GM23338 (cell line): ENCODE measurements around the gene PDE4B. TPM values are rescaled to one million over a fixed set of nuclear protein-coding genes. Genes with fewer than 3 reads are reported as not detected.

ENCODE experiments used
- ATAC-seq: fragments of 200-7000 bp; cut with Tn5 transposase; 3 replicates; pipeline ENCODE4 v1.9.1; 2020
- DNase-seq: peaks from one replicate; pipeline ENCODE4 v3.0.0-alpha.2; 2015; ENCODE audit warnings: low spot score
- H2AFZ ChIP-seq: fragments of 200-600 bp; sonication (generic); 2 replicates; pipeline ENCODE4 v1.8.0; 2016; ENCODE audit warnings: antibody characterized with exemption, mild to moderate bottlenecking, moderate library complexity
- H3F3A ChIP-seq: fragments of 200-600 bp; sonication (generic); replicated peaks from 2 replicates; pipeline ENCODE4 v1.8.0; 2017; ENCODE audit warnings: antibody characterized with exemption, mixed run types, low read depth
- H3K27ac ChIP-seq: fragments of 200-600 bp; sonication (generic); 2 replicates; pipeline ENCODE4 v1.6.1; 2016; ENCODE audit warnings: low read depth
- H3K27me3 ChIP-seq: fragments of 200-600 bp; sonication (generic); 2 replicates; pipeline ENCODE4 v1.8.0; 2016; ENCODE audit warnings: mild to moderate bottlenecking, mixed run types, moderate library complexity; ENCODE audit not compliant: insufficient read depth
- H3K36me3 ChIP-seq: fragments of 200-600 bp; sonication (generic); 2 replicates; pipeline ENCODE4 v1.8.0; 2016; ENCODE audit warnings: mild to moderate bottlenecking; ENCODE audit not compliant: insufficient read depth
- H3K4me1 ChIP-seq: fragments of 200-600 bp; sonication (generic); 2 replicates; pipeline ENCODE4 v1.8.0; 2016; ENCODE audit warnings: mild to moderate bottlenecking, moderate library complexity; ENCODE audit not compliant: insufficient read depth
- H3K4me2 ChIP-seq: fragments of 200-600 bp; sonication (generic); 2 replicates; pipeline ENCODE4 v1.7.1; 2017; ENCODE audit warnings: mixed run types
- H3K4me3 ChIP-seq: fragments of 200-600 bp; sonication (generic); 2 replicates; pipeline ENCODE4 v1.6.1; 2016; ENCODE audit warnings: mixed run types
- H3K79me2 ChIP-seq: fragments of 200-600 bp; sonication (generic); replicated peaks from 2 replicates; pipeline ENCODE4 v1.8.0; 2017; ENCODE audit warnings: mild to moderate bottlenecking; ENCODE audit not compliant: insufficient read depth
- H3K9me2 ChIP-seq: fragments of 200-600 bp; sonication (generic); 2 replicates; pipeline ENCODE4 v1.8.0; 2017; ENCODE audit not compliant: insufficient read depth
- H4K20me1 ChIP-seq: fragments of 200-600 bp; sonication (generic); replicated peaks from 2 replicates; pipeline ENCODE4 v1.8.0; 2017; ENCODE audit warnings: mild to moderate bottlenecking; ENCODE audit not compliant: insufficient read depth
- H3K27ac Mint-ChIP-seq: 2 replicates; pipeline ENCODE4 v1.8.0; 2020; ENCODE audit warnings: inconsistent platforms, mild to moderate bottlenecking, moderate library complexity, mixed read lengths
- H3K27me3 Mint-ChIP-seq: 3 replicates; pipeline ENCODE4 v1.8.0; 2022; ENCODE audit warnings: low read depth, mild to moderate bottlenecking, moderate library complexity, mixed read lengths, inconsistent platforms; ENCODE audit not compliant: insufficient read depth, poor library complexity
- H3K36me3 Mint-ChIP-seq: 3 replicates; pipeline ENCODE4 v1.8.0; 2021; ENCODE audit warnings: low read depth, mild to moderate bottlenecking, inconsistent platforms, moderate library complexity, mixed read lengths
- H3K4me1 Mint-ChIP-seq: 3 replicates; pipeline ENCODE4 v1.8.0; 2020; ENCODE audit warnings: mild to moderate bottlenecking, inconsistent platforms, mixed read lengths
- H3K4me3 Mint-ChIP-seq: 3 replicates; pipeline ENCODE4 v1.8.0; 2021; ENCODE audit warnings: moderate library complexity, mild to moderate bottlenecking, inconsistent platforms, mixed read lengths
- H3K9me3 Mint-ChIP-seq: 3 replicates; pipeline ENCODE4 v1.8.0; 2020; ENCODE audit warnings: moderate library complexity, mild to moderate bottlenecking, inconsistent platforms, mixed read lengths
- JUNB ChIP-seq: IDR thresholded peaks from one replicate; pipeline ENCODE4 v1.6.1; 2016; ENCODE audit warnings: antibody characterized with exemption; ENCODE audit not compliant: unreplicated experiment
- NANOG ChIP-seq: IDR thresholded peaks from 2 replicates; pipeline ENCODE4 v1.6.1; 2016; ENCODE audit warnings: antibody characterized with exemption, borderline replicate concordance
- STAT1 ChIP-seq: IDR thresholded peaks from one replicate; pipeline ENCODE4 v1.6.1; 2016; ENCODE audit warnings: antibody characterized with exemption; ENCODE audit not compliant: unreplicated experiment
- ZNF114 ChIP-seq: fragments of 250-450 bp; sonication (Bioruptor Pico); IDR thresholded peaks from 2 replicates; pipeline ENCODE4 v1.5.0; 2020; ENCODE audit warnings: mild to moderate bottlenecking, moderate library complexity
- ZNF331 ChIP-seq: fragments of 250-450 bp; sonication (Bioruptor Pico); IDR thresholded peaks from 2 replicates; pipeline ENCODE4 v1.5.0; 2020; ENCODE audit warnings: low read depth, mild to moderate bottlenecking, moderate library complexity
- polyA plus RNA-seq: library from polyadenylated mRNA; unstranded; fragments of >200 nt; fragmentation: Nextera tagmentation; extraction: Ambion mirVana; gene quantifications from 2 replicates; pipeline ENCODE4 v1.2.1, GENCODE V29; 2016
- total RNA-seq: library from RNA; depleted of rRNA; stranded (reverse); fragments of >200 nt; shearing (Covaris generic); gene quantifications from 2 replicates; pipeline ENCODE4 v1.2.3, GENCODE V29; 2014
- TF ChIP-seq, protein P1 (sequence below): fragments of 250-450 bp; sonication (Bioruptor Pico); IDR thresholded peaks from 2 replicates; pipeline ENCODE4 v1.5.0; 2020; ENCODE audit warnings: mild to moderate bottlenecking, moderate library complexity

Gene PDE4B
- total and polyA plus RNA-seq, 2 experiments from 2014 or later: 14.0 to 25.6 TPM

DNA sequence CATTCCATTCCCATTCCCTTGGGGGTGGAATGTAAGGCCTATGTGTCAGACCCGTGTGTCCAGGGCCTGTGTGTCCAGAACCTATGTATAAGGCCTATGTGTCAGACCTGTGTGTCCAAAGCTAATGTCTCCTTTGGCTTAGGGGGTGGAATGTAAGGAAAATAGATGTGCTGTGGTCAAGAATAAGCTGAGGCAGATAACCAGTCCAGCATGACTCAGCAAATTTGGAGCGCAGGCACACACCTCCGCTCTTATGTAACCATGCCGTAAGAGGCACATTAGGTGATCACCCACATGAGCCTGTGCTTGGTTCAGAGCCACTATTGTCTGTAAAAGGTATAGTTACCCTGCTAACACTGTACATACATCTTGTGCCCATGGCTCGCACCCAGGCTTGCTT is 590.5 kb downstream of the PDE4B start (continued):
- TF ChIP-seq, protein P1, sequence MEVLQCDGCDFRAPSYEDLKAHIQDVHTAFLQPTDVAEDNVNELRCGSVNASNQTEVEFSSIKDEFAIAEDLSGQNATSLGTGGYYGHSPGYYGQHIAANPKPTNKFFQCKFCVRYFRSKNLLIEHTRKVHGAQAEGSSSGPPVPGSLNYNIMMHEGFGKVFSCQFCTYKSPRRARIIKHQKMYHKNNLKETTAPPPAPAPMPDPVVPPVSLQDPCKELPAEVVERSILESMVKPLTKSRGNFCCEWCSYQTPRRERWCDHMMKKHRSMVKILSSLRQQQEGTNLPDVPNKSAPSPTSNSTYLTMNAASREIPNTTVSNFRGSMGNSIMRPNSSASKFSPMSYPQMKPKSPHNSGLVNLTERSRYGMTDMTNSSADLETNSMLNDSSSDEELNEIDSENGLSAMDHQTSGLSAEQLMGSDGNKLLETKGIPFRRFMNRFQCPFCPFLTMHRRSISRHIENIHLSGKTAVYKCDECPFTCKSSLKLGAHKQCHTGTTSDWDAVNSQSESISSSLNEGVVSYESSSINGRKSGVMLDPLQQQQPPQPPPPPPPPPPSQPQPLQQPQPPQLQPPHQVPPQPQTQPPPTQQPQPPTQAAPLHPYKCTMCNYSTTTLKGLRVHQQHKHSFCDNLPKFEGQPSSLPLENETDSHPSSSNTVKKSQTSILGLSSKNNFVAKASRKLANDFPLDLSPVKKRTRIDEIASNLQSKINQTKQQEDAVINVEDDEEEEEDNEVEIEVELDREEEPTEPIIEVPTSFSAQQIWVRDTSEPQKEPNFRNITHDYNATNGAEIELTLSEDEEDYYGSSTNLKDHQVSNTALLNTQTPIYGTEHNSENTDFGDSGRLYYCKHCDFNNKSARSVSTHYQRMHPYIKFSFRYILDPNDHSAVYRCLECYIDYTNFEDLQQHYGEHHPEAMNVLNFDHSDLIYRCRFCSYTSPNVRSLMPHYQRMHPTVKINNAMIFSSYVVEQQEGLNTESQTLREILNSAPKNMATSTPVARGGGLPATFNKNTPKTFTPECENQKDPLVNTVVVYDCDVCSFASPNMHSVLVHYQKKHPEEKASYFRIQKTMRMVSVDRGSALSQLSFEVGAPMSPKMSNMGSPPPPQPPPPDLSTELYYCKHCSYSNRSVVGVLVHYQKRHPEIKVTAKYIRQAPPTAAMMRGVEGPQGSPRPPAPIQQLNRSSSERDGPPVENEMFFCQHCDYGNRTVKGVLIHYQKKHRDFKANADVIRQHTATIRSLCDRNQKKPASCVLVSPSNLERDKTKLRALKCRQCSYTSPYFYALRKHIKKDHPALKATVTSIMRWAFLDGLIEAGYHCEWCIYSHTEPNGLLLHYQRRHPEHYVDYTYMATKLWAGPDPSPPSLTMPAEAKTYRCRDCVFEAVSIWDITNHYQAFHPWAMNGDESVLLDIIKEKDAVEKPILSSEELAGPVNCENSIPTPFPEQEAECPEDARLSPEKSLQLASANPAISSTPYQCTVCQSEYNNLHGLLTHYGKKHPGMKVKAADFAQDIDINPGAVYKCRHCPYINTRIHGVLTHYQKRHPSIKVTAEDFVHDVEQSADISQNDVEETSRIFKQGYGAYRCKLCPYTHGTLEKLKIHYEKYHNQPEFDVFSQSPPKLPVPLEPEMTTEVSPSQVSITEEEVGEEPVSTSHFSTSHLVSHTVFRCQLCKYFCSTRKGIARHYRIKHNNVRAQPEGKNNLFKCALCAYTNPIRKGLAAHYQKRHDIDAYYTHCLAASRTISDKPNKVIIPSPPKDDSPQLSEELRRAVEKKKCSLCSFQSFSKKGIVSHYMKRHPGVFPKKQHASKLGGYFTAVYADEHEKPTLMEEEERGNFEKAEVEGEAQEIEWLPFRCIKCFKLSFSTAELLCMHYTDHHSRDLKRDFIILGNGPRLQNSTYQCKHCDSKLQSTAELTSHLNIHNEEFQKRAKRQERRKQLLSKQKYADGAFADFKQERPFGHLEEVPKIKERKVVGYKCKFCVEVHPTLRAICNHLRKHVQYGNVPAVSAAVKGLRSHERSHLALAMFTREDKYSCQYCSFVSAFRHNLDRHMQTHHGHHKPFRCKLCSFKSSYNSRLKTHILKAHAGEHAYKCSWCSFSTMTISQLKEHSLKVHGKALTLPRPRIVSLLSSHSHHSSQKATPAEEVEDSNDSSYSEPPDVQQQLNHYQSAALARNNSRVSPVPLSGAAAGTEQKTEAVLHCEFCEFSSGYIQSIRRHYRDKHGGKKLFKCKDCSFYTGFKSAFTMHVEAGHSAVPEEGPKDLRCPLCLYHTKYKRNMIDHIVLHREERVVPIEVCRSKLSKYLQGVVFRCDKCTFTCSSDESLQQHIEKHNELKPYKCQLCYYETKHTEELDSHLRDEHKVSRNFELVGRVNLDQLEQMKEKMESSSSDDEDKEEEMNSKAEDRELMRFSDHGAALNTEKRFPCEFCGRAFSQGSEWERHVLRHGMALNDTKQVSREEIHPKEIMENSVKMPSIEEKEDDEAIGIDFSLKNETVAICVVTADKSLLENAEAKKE: no peak
- TF ChIP-seq ZNF331 (CRISPR knock-in tag) (no peak), JUNB (no peak), NANOG (no peak), STAT1 (no peak)

DNA sequence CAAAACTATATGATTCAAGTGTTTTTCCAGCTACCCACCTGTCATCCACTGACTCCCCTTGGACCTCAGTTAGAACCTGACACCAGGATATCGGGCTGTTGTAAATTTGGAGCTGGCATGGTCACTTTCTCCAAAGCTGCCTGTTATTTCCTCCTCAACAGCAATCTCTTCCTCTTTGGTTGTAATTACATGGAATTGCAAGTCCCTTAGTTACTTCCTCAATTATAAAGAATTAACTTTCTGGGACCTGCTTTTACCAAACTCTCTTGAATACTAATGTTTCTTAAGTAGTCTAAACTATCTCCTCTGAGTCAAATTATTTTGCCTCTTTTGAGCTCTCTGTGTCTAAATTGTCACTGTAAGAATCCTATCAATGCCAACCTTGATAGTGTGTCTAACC is 590.9 kb downstream of the PDE4B start:
- Histone ChIP-seq H3K9me2 (peaks cover 6% of the 10 kb centered on the region; the same call in 1 of the 2 replicates), H3K36me3 (peaks cover 17% of the 10 kb centered on the region), H3K4me1 (peaks cover 11% of the 10 kb centered on the region), H3K79me2 (no peaks in the 10 kb centered on the region), H3F3A (no peaks in the 10 kb centered on the region), H3K4me2 (no peak overlapping the region), H3K4me3 (no peak overlapping the region), H2AFZ (no peak overlapping the region), H3K27ac (no peak overlapping the region), H4K20me1 (no peaks in the 10 kb centered on the region), H3K27me3 (no peaks in the 10 kb centered on the region)
- Mint-ChIP-seq H3K27ac (no peak overlapping the region), H3K27me3 (no peaks in the 10 kb centered on the region), H3K36me3 (peaks cover 42% of the 10 kb centered on the region), H3K4me3 (no peak overlapping the region), H3K9me3 (peaks cover 54% of the 10 kb centered on the region), H3K4me1 (peaks cover 11% of the 10 kb centered on the region)
- DNase-seq (no peak), ATAC-seq (no peak)
- TF ChIP-seq, protein P1: no peak
- TF ChIP-seq ZNF331 (CRISPR knock-in tag): no peak
- TF ChIP-seq ZNF114 (CRISPR knock-in tag): no peak
